NCI-H774 (cell line): ENCODE results near the gene SEC14L2.
"Not testable (repeated sequence)": the region's sequence is repeated elsewhere in the genome, so short reads cannot be mapped to it uniquely, and the experiment has no call there.

Experiments used
- DNase-seq: peaks from one replicate; lab custom pipeline; 2025; lab: John Stamatoyannopoulos, UW

The SEC14L2 gene

DNA sequence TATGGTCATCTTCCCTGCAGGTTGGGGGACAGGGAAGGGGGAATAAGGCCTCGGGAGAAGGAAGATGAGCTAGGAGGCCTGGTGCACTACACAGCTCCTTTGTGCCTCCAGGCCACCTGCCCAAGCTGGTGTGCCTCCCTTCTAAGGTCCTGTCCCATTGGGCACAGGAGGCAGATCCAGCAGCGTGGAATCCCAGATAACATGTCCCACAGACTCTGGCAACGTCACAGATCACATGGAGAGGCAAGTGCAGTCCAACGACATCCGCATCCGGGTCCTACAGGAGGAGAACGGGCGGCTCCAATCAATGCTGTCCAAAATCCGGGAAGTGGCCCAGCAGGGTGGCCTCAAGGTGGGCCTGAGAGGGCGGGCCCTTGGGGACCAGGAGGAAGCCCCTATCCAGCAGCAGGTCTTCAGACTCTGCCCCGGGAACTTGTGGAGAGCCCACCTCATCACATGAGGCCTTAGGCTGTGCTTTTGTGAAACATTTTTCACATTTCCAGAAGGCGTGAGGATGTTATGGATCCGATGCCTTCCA, 21.4 kb upstream of the SEC14L2 start:
- DNase-seq: no peak

GRCh38 chr22:30380011-30380410, 16.8 kb upstream of the SEC14L2 start:
- DNase-seq: no peak

- no peak for DNase-seq
Observed at GRCh38 chr22:30381264-30381663, 15.6 kb upstream of the SEC14L2 start.

DNA sequence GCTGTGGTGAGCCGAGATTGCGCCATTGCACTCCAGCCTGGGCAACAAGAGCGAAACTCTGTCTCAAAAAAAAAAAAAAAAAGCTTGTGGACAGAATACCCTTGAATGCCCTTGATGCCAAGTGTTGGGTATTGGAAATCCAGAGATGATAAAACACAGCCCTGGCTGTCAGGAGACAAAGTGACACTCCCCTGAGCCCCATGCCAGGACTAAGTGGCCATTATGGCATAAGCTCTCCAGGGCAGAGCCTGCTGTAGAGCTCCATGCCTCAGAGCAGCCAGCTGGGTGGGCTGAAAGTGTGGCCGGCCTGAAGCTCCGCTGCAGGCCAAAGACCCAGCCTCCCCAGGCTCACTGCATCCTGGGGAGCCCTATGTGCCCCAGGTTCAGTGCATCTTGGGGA, 14.5 kb upstream of the SEC14L2 start:
- DNase-seq: no peak

DNA sequence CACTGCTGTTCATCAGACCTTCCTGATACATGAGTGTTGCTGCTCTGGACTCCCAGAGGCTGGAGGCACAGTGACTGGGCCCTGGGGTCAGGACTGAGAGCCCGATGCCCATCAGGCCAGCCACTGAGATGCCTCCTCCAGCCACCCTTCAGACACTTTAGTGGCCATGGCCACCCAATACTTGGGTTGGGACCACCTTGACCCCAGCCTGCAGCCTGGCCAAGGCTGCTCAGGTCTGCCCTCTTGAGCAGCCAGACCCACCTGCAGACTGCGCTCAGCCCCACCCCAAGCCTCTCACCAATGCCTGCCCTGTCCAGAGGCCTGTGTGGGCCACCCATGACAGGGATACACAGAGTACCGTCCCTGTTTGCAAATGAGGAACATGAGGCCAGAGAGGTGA, 13.8 kb upstream of the SEC14L2 start:
- DNase-seq: no peak

- DNase-seq: no peak
Observed at GRCh38 chr22:30385942-30386341, 10.9 kb upstream of the SEC14L2 start.

- DNase-seq: no peak
Observed at GRCh38 chr22:30386608-30386959, 10.2 kb upstream of the SEC14L2 start.

GRCh38 chr22:30386960-30387827, 9.6 kb upstream of the SEC14L2 start, which contains the start of gene RNF215:
Gene RNF215 (minus strand): TSS chr22:30387411. CDS start chr22:30387313, 98 bp downstream.
- DNase-seq: peak; percentile 44

DNA sequence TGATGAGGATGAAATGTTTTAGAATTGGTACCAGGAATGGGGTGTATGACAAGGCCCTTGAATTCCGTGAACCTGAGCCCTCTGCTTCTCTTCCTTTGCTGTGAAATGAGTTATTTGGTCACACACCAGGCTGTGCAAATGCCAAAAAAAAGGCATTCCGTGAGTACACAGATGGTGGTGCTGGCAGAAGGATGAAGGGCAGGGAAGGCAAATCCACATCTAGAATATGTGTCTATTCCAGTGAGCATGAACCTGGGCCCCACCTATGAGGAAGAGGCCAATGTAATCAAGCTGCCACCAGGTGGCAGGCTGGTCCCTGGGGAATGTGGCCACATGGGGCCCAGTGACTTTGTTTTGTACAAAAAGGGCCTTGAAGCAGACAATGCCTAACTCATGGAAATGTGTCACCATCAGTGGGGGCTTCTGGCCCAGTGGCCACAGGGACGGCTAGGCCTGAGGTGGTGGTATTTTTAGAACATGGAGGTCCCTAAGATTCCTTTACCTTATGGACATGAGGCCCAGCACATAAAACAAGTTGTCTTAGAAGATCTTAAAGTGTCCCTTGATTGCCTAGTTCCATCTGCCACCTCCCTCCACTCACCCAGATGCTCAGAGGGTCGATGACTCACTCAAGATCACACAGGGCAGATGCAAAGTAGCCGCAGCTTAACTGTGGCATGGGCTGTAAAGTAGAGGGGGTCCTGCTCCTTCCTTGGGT, 5.7 kb upstream of the SEC14L2 start:
- peak; percentile 14 for DNase-seq

DNA sequence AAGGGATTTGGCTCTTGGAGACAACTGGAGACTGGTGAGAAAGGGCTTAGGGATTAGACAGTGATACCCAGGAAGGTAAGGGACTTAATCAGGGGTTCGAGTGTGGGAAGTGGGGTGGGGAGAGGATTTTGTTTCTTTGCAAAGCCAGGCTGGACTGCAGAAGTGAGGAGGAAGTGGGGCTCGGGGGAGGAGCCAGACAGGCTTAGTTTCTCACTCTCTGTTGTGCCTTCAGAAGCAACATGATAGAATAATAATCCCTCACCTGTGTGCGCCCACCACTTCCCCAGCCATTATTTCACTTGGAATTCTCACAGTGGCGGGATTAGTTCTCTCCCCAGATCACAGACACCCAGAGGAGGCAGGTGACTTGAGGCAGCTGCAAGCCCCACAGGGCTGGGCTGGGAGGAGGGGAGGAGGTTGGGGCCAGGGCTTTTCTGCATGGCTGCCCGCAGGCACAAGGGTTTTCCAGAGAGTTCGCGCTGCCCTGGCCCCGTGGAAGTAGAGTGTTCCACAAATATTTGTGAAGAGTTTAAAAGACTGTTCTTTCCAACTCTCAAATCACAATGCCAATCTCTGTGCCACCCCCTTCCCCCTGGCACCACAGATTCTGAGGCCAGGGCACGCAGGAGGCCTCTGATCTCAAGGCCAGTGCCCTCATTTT, 4.0 kb upstream of the SEC14L2 start:
- DNase-seq: no peak

DNA sequence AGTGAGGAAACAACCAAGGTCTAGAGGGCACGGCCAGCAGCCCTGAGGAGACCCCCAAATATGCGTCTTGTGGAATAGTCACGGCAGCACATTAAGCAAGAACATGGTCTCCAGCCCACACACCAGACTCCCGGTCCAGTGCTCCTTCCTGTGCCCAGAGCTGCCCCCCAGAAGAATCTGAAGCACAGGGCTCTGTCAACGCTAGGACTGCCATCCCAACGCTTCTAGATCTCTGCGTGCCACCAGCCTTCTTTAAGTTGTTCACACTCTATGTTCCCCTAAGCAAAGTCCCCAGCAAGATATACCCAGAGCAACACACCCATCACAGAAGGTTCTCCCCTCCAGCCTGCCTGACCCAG, 3.5 kb upstream of the SEC14L2 start:
- no peak for DNase-seq

DNA sequence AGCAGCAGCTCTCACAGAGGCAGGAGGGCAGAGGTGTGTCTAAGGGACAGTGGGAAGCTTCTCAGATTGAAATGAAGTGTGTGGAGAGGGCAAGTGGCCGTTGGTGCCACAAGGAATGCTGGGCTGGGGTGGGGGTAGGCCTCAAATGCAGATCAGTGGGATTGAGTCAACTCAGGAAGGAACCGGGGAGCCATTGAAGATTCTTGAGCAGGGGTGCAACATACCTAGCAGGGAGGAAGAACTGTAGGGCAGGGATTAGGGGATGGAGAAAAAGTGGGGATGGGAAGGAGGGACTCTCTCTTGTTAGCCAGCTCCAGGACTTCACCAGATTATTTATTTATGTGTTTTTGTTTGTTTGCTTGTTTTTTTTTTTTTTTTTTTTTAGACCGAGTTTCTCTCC, 2.9 kb upstream of the SEC14L2 start:
- no peak for DNase-seq

DNA sequence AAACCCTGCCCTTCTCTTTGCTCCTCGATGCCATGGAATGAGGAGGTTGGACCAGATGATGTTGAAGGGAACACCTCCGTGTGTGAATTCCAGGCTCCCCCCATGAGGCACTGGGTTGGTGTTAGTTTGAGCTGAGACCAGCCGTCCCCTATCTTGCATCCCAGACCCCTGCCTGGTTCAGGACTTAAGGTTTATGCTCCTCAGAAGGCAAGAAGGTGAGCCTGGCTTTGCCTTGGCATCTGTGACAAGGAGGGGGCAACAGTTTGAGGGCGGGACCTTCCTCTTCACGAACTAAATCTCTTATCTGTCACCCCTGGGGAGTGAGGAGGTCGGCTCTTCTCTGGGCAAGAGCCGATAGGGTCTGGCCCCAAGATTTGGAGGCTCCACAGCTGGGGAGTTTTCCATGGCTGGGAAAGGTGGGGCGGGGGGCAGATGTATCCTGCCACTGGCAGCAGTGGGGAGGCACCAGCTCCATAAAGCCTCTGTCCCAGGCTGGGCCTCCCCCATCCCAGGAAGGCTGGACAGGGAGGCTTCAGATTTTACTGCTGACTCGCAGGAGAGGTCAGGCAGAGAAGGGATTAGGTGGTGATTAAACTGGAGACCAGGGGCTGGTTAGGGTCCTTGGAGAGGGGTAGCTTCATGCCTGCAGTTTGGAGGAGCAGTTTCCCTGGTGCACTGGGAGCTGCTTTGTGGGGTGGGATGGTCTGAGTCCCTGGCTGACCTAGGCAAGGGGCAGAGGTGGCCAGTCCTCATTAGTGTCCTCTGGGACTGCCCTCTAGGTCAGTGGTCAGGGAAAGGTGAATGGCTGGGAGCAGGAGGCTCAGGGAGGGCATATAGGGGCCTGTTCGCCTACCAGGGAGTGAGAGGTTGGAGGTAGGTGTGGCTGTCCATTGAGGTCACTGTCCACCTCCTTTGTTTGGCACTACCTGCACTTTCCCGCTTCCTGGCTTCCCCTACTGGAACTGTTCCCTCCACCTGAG, 1.1 kb downstream of the SEC14L2 start:
- DNase-seq: no peak

DNA sequence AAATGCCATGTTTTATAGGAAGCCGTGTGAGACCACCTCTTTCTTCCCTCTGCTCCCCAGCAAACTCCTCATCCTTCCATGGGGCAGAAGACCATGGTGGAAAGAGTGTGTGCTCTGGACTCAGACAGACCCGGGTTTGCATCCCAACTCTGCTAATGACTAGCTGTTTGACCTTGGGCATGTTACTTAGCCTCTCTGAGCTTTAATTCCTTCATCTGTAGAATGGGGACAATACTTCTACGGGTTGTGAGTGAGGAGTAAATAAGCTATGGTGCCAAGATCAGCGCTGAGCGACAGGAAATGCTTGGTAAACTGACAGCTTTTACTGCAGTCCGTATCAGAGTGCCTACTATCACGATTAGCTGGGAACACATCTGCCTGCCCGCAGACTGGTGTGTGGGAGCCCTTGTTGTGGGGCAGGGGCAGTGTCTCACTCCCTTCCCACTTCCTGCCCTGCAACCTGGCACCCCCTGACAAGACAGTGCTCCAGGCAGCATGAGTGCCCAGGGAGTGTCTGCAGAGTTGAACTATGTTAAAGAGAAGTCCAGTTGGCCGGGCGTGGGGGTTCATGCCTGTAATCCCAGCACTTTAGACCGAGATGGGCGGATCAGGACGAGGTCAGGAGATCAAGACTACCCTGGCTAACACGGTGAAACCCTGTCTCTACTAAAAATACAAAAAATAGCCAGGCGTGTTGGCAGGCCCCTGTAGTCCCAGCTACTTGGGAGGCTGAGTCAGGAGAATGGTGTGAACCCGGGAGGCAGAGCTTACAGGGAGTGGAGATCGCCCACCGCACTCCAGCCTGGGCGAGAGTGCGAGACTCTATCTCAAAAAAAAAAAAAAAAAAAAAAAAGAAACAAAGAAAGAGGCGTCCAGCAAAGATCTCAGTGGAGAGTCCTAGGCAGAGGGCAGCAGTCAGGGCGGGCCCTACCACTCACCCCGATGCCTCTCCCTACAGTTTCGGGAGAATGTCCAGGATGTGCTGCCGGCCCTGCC, 2.2 kb downstream of the SEC14L2 start:
- DNase-seq: no peak

- no peak for DNase-seq
Observed at GRCh38 chr22:30399718-30400117, 2.9 kb downstream of the SEC14L2 start.

DNA sequence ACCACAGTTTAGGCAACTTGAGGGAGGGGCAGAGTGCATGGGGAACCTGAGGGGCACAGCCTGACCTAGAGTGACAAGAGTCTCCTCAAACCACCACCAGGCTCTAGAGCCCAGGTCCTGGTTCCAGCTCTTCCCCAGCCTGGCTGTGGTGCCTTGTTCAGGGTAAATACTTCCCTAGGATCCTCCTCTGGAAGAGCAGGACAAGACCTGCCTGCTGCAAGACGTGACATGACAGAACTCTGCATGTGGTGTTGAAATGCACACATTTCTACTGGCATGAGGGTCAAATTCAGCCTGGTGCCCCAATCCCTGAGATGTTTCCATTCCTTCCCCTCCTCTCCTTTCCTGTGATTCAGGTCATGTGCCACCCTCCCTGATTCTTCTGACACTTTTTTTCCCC, 3.3 kb downstream of the SEC14L2 start:
- DNase-seq: no peak

DNA sequence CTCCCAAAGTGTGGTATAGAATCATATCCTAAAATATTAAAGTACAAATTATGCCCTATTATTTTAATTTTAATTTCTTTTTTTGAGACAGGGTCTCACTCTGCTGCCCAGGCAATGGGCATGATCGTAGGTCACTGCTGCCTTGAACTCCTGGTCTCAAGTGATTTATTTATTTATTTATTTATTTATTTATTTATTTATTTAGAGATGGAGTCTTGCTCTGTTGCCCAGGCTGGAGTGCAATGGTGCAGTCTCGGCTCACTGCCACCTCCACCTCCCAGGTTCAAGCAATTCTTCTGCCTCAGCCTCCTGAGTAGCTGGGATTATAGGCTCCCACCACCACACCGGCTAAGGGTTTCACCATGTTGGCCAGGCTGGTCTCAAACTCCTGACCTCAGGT, 4.2 kb downstream of the SEC14L2 start:
- not testable (repeated sequence) for DNase-seq

DNA sequence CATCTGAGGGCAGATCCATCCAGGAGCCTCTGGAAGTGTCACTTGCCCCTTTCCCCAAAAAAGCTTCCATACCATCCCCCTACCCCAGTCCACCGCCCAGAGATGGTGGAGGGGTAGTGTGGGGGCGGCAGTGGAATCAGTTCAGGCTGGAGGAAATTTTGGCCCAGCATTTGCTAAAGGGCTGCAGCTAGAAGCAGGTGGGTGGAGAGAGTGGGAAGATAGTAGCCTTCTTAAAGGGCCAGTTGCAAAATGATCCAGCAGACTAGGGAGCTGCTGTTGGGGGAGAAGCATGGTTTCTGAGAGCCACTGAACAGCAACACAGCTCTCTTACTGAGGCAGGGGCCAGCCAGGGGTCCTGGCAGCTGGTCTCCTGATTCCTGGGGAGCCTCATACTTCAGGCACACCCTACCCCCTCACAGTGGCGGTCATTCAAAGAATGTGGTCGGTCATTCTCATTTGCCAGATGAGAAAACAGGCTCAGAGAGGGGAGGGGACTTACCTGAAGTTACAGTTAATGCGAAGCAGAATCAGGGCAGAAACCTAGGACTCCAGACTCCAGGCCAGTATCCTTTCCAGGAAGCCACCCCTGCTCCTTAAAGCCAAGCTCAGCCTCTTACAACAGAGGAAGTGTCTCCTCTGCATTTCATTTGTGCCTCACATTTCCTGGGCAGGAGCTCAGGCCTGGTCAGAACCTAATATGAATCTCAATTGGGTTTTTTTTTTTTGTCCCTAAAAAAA, 5.4 kb downstream of the SEC14L2 start:
- DNase-seq: no peak

DNA sequence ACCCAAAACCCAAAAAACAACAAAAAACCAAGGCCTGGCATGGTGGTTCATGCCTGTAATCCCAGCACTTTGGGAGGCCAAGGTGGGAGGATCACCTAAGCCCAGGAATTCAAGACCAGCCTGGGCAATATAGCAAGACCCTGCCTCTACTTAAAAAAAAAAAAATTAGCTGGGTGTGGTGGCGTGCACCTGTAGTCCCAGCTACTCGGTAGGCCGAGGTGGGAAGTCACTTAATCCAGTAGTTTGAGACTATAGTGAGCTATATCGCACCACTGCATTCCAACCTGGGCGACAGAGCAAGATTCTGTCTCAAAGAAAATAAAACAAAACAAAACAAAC, 5.9 kb downstream of the SEC14L2 start:
- not testable (repeated sequence) for DNase-seq

- no peak for DNase-seq
Observed at GRCh38 chr22:30404307-30404706, 7.5 kb downstream of the SEC14L2 start.
